CMK (cell line): ENCODE data around the gene ZNF593.

Experiments used
- DNase-seq: peaks from one replicate; pipeline ENCODE4 v3.0.0-alpha.2; 2010; ENCODE audit warnings: low read depth

ZNF593 gene

GRCh38 chr1:26169669-26170471, at the start of gene ZNF593:
ZNF593 (plus strand) TSS chr1:26169908; CDS start chr1:26169984, 76 bp downstream.
- peak; percentile 91 for DNase-seq

DNA sequence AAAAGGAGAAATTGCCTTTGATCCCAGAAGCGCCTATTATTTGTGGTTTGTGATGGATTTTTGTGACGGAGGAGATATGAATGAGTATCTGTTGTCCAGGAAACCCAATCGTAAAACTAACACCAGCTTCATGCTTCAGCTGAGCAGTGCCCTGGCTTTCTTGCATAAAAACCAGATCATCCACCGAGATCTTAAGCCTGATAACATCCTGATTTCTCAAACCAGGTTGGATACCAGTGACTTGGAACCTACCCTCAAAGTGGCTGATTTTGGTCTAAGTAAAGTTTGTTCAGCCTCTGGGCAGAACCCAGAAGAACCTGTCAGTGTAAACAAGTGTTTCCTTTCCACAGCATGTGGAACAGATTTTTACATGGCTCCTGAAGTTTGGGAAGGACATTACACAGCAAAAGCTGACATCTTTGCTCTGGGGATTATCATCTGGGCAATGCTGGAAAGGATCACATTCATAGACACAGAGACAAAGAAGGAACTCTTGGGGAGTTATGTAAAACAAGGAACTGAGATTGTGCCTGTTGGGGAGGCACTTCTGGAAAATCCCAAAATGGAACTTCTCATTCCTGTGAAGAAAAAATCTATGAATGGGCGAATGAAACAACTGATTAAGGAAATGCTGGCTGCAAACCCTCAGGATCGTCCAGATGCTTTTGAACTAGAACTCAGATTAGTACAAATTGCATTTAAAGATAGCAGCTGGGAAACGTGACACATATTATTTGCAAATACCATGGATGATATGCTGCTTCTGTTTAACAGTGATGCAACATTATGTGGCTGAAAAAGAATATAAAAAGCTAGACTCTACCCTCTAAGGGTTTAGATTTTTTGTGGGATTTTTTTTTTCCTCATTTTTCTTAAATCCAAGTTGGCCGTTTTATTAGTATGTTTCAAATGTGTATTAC, 47.6 kb upstream of the ZNF593 start:
- DNase-seq, result no peak

DNA sequence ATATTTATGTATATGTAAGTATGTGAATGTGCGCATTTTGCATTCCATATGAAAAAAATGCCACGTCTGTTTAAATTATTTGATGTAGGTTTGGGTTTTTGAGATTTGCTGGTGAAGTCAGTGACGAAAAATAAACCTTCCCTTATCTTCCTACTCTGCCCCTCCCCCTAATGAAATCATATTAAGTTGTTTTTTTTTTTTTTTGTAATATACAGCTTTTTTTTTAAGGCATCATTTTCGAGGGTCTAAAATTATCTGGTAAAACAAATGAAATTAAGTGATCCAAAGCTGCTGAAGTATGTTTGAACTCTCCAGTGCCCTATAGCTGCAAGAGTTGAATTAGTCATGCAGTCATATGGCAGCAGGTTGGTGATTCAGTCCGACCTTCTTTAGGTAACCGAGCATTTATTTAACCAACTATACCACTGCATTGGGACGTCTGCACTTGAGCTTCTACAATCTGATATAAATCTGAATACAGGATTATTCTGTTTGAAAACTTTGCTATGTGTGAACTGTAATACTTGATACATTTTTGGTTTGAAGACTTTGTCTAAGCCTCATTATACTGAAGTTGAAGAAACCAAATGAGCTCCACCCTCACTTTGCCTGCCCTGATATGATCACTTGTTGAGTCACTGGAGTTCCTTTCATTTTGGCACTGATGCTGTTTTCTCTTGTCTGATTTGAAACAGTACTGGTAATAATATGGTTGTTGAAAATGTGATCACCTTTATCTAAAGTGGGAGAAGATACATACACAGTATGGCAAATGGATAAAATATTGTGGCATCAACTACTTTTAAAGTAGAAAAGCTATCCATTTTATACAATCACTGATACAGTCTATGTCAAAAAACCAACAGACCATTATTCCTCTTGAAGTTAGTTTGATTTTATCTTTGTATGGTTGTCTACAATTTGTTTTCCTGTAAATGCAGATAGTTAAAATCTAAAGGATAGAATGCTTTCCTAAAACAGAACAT, 46.4 kb upstream of the ZNF593 start:
- no peak for DNase-seq

DNA sequence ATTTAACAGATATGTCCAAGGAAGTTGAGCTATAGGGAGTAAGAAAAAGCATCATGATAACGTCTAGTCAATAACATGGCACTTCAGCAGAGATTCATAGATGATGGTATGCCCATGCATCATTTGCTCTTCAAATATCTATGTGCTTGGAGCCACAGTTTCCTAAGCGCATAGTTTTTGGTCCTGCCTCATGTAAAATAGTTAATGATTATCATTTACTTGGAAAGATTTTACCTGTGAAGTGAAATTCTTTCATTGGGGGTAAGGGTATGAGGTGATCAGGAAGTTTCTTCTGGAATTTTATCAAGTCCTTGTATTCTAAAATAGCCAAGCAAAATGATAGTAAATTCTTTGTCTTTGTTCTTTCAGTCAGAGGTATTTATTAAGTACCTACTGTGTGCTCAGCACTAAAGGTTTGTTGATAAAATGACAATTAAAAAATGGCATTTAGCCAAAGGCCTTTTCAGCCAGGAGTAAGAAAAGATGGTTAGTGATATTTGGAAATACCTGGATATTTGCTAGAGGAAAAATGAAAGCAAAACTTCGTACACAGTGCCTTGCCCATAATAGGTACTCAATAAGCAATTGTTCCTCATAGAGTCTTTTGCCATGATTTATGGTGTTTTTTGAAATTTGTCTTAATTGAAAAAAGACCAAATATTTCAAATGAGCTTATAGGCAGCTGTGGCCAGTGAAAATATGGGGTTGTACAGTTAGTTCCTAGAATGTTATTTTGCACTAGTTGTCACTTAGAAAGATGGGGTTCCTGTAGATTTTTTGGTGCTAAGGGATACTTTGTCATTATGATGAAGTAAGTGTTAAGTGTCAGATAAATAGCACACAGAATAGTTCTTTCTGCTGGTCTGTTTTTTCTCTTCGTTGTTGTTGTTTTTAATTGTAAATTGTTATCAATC, 45.0 kb upstream of the ZNF593 start:
- DNase-seq, result no peak

GRCh38 chr1:26125382-26125781, 44.3 kb upstream of the ZNF593 start:
- no peak for DNase-seq

GRCh38 chr1:26125946-26126320, 43.8 kb upstream of the ZNF593 start:
- DNase-seq, result no peak

- DNase-seq, result peak; percentile 84
These were observed 43.2 kb upstream of the ZNF593 start for GRCh38 chr1:26126321-26127084.

DNA sequence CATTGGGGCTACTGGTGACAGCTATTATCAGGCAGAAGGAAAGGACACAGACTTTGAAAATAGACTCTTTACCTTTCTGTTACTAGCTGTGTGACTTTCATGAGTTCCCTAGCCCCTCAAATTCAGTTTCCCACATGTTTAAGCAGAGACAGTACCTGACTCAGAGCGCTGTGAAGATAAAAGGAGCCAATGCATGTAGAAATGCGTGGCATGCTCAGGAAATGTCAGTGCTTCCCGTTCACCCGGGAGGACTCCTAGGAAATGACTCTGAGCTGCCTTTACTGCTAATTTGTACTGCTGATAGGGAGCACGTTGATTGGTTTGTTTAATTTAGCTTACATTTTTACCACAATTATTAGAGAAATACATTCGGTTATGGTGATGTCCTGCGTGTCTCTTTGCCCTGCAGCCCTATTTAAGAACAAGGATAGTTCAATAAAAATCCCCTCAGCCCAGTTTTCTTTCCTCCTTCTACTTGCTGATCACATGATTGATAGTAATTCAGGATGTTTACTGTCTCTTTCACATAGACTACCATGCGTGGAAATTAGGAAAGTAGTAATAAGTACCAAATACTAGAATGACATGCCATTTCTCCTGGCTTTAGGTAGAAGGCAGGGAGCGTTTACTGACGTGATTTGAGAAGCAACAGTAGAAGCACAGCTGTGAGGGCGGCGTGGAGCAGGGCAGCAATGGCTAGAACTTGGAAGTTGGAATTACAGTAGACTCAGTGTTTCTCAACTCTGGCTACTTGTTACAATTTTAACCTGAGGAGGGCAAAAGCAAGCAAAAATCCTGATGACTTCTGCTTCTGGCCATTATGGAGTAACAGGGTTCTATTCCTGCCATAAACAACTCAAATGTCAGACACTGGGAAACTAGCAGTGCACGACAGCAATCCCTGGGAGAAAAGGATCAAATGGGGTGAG, 42.2 kb upstream of the ZNF593 start:
- DNase-seq, result no peak

- DNase-seq, result no peak
These were observed 39.9 kb upstream of the ZNF593 start for GRCh38 chr1:26129778-26130177.

- DNase-seq, result no peak
These were observed 39.0 kb upstream of the ZNF593 start for GRCh38 chr1:26130695-26131094.

DNA sequence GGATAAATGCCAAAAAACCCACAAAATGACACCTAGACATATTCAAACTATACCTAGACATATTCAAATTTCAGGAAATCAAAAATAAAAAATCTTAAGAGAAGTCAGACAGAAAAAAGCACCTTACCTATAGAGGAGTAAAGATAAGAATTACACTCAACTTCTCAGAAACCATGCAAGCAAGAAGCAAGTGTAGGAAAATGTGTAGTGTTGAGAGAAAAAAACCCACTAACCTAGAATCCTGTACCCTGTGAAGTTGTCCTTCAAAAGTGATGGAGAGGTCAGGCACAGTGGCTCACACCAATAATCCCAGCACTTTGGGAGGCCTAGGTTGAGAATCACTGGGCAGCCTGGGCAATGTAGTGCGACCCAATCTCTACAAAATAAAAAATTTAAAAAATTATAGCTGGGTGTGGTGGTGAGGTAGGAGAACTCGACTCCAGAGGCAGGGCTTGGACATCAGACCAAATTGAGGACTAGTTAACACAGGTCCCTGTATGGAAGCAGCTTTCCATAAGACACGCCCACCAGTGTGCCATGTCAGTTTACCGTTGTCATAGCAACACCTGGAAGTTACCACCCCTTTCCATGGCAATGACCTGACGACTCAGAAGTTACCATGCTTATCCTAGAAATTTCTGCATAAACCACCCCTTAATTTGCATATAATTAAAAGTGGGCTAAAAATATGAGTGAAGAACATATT, 37.4 kb upstream of the ZNF593 start:
- DNase-seq, result no peak

DNA sequence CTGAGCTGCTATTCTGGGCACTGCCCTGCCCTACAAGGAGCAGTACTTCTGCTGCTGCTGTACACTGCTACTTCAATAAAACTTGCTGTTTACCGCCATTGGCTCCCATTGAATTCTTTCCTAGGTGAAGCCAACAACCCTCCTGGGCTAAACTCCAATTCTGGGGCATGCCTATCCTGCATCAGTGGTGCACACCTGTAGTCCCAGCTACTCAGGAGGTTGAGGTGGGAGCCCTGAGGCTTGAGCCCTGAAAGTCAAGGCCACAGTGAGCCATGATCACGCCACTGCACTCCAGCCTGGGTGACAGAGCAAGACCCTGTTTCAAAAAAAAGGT, 36.9 kb upstream of the ZNF593 start:
- DNase-seq, result no peak

DNA sequence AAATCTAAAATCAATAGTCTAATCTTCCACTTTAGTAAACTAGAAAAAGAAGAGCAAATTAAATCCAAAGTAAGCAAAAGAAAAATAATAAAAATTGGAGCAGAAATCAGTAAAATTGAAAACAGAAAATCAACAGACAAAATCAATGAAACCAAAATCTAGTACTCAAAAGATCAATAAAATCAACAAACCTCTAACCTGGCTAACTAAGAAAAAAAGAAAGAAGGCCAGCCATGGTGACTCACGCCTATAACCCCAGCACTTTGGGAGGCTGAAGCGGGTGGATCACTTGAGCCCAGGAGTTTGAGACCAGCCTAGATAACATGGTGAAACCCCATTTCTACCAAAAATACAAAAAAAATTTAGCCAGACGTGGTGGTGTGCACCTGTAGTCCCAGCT, 35.2 kb upstream of the ZNF593 start:
- DNase-seq, result no peak

- no peak for DNase-seq
These were observed 30.6 kb upstream of the ZNF593 start for GRCh38 chr1:26138974-26139558.

- DNase-seq, result no peak
These were observed 27.5 kb upstream of the ZNF593 start for GRCh38 chr1:26142159-26142558.

DNA sequence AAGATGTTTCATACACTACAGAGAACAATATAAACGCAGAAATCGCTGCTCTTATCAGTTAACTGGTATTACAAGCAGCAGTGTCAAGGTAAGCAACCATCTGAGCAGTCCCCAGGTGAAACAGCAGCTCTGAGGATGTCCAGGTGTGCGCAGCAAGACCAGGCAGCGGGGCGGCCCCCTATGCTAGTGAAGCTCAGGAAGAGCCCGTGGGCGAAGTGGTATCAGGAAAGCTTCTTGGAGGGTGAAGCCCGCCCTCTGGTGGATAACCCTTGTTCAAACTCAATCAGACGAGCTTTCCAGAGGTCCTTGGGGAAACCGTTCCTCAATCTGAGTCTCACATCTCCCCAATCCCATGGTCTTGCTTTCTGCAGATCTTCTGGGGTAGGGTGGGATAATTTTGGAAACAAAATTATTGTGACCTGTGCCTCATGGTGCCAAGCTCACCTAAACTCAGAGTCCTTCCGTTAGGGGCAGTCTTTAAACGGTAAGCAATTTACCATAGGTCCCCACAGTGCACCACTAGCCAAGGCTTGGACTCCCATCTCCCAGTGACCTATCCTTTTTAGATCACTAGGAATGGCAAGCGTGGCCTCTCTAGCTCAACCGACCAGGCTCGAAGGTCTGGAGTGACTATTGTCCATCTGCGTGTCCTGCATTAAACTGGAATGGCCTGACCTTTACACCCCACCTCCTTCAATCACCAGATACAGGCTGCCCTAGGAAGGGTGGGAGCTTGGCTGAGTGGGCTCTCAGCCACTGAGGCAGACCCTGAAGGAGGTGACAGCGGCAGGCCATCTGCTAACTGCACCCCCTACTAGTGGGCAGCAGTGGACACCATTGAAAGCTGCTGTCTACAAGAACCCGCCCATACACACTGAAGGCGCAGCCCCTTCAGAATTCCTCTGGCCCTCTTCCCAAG, 24.4 kb upstream of the ZNF593 start:
- peak; percentile 60 for DNase-seq

DNA sequence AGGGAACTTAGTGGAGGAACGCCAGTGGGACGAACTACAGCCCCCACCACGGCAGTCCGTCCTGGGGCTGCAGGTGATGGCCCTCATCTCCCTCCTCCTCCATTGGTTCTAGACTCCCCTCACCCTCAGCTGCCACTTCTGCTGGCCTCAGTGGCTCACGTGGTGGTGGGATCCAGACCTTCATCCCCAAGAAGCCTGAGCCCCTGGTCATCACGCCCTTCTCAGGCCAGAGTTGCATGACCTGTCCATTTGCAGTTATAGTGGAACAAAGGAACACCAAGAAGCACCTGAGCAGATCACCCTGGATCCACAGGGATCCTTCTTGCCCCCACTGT, 23.8 kb upstream of the ZNF593 start:
- no peak for DNase-seq
